Measurements from ENCODE around the gene HUWE1. TPM values are rescaled to one million over a fixed set of nuclear protein-coding genes. Genes with fewer than 3 reads are reported as not detected.

HUWE1 gene
- total and polyA plus RNA-seq, 2 of the 13 experiments (the other 11 are each of a cell fraction or from before 2014, with no cell fraction given), result 63.2 to 68.1 TPM

- no peak overlapping the region for H2AFZ ChIP-seq (ENCODE audit: low read length)
- ChIA-PET CTCF (ENCODE audit: low intra/inter-chr PET ratio, low total read pairs) (no interaction called here), POLR2A (no interaction called here)
- no peak overlapping the region for H3K9ac ChIP-seq (ENCODE audit: insufficient read depth, low read depth, low read length)
- TF ChIP-seq ZBTB43 (CRISPR knock-in tag; conservative IDR thresholded peaks at IDR 0.05) (no peak), HIC2 (CRISPR knock-in tag; IDR thresholded peaks at IDR 0.05; ENCODE audit: low read depth) (no peak), ZFP37 (CRISPR knock-in tag; IDR thresholded peaks at IDR 0.05; ENCODE audit: borderline replicate concordance) (no peak)
- H3K79me2 ChIP-seq (ENCODE audit: insufficient read depth, low read length), result no peaks in the 10 kb centered on the region
- H3K4me1 ChIP-seq (ENCODE audit: insufficient read depth, low read length), result no peaks in the 10 kb centered on the region
- no peaks in the 10 kb centered on the region for H3K9me3 ChIP-seq (ENCODE audit: low read length)
- H3K27ac ChIP-seq (ENCODE audit: extremely low read length, insufficient read depth, low read length), result no peak overlapping the region
- DNase-seq (ENCODE audit: low spot score), result no peak
- H3K27me3 ChIP-seq (ENCODE audit: control insufficient read depth in 1 of 2, insufficient read depth in 2 of 2, low read length in 2 of 2), result no peaks in the 10 kb centered on the region
- ATAC-seq, result no peak
- H4K20me1 ChIP-seq (ENCODE audit: insufficient read depth, low read length), result no peaks in the 10 kb centered on the region
- intact Hi-C loops (cut with micrococcal nuclease; ENCODE audit: unreplicated experiment), result no loop called here
- H3K4me2 ChIP-seq (ENCODE audit: low read depth, low read length), result no peak overlapping the region
- in situ Hi-C loops (cut with HindIII; ENCODE audit: extremely low pct_ligation_motif_present, low pct_unique_long_range_greater_than_20kb), result no loop called here
- 45% methylated on average over 2 of the region's 4 CpGs for WGBS (ENCODE audit: low lambda C conversion rate)
- BruUV-seq (replicated peaks), result no TSS peak
- no peak for FAIRE-seq
- H3K36me3 ChIP-seq (replicated peaks in 1 of 2; ENCODE audit: control insufficient read depth in 1 of 2, insufficient read depth in 2 of 2, low read length in 2 of 2), result no peaks in the 10 kb centered on the region
- H3K4me3 ChIP-seq (replicated peaks in 1 of 3; ENCODE audit: insufficient read depth in 1 of 3, low read depth in 2 of 3, low read length in 3 of 3), result no peak overlapping the region
Observed at GRCh38 chrX:53716328-53717088, 30.0 kb upstream of the HUWE1 start.
